H9 (cell line): ENCODE data around the gene POU6F2. TPM values are rescaled to one million over a fixed set of nuclear protein-coding genes. Genes with fewer than 3 reads are reported as not detected.

Experiments
- DNase-seq: peaks from one replicate; pipeline ENCODE4 v3.0.0-alpha.2; 2017
- H2AFZ ChIP-seq: one replicate; pipeline ENCODE4 v1.6.1; 2013; ENCODE audit warnings: mild to moderate bottlenecking, low read length, control low read depth, moderate library complexity
- H2AK5ac ChIP-seq: 2 replicates; pipeline ENCODE4 v1.6.1; 2013; ENCODE audit warnings: low read length, control low read depth, mixed read lengths; ENCODE audit not compliant: insufficient read length
- H2BK120ac ChIP-seq: one replicate; pipeline ENCODE4 v1.6.1; 2013; ENCODE audit warnings: low read depth, mild to moderate bottlenecking, low read length, control low read depth, inconsistent platforms; ENCODE audit not compliant: poor library complexity, severe bottlenecking
- H2BK12ac ChIP-seq: 2 replicates; pipeline ENCODE4 v1.6.1; 2013; ENCODE audit warnings: low read length, control low read depth, mixed read lengths, low read depth; ENCODE audit not compliant: insufficient read length
- H2BK15ac ChIP-seq: 2 replicates; pipeline ENCODE4 v1.6.1; 2013; ENCODE audit warnings: low read depth, low read length, control low read depth
- H2BK20ac ChIP-seq: one replicate; pipeline ENCODE4 v1.6.1; 2013; ENCODE audit warnings: low read depth, mild to moderate bottlenecking, low read length, control low read depth, inconsistent platforms; ENCODE audit not compliant: poor library complexity, severe bottlenecking
- H2BK5ac ChIP-seq: 2 replicates; pipeline ENCODE4 v1.6.1; 2013; ENCODE audit warnings: low read length, control low read depth, mixed read lengths; ENCODE audit not compliant: insufficient read length
- H3K14ac ChIP-seq: 2 replicates; pipeline ENCODE4 v1.6.1; 2013; ENCODE audit warnings: low read length, control low read depth; ENCODE audit not compliant: insufficient read depth
- H3K18ac ChIP-seq: 2 replicates; pipeline ENCODE4 v1.6.1; 2013; ENCODE audit warnings: low read depth, mild to moderate bottlenecking, mixed read lengths, low read length, control low read depth; ENCODE audit not compliant: insufficient read length
- H3K23ac ChIP-seq: 2 replicates; pipeline ENCODE4 v1.6.1; 2013; ENCODE audit warnings: low read length, control low read depth, mixed read lengths, low read depth; ENCODE audit not compliant: insufficient read length
- H3K23me2 ChIP-seq: 2 replicates; pipeline ENCODE4 v1.6.1; 2013; ENCODE audit warnings: low read depth, mild to moderate bottlenecking, mixed read lengths, low read length, control low read depth; ENCODE audit not compliant: insufficient read length, poor library complexity, severe bottlenecking
- H3K27ac ChIP-seq: 2 replicates; pipeline ENCODE4 v1.5.1; 2013; ENCODE audit warnings: low read length, control low read depth, mixed read lengths, low read depth; ENCODE audit not compliant: insufficient read length
- H3K27me3 ChIP-seq: 2 replicates; pipeline ENCODE4 v1.6.1; 2013; ENCODE audit warnings: low read length, control low read depth, inconsistent platforms; ENCODE audit not compliant: insufficient read depth
- H3K4ac ChIP-seq: 2 replicates; pipeline ENCODE4 v1.6.1; 2013; ENCODE audit warnings: low read depth, mild to moderate bottlenecking, control low read depth, inconsistent platforms, low read length, moderate library complexity
- H3K4me1 ChIP-seq: 2 replicates; pipeline ENCODE4 v1.6.1; 2013; ENCODE audit warnings: low read length, control low read depth, inconsistent platforms; ENCODE audit not compliant: insufficient read depth
- H3K4me2 ChIP-seq: 2 replicates; pipeline ENCODE4 v1.6.1; 2013; ENCODE audit warnings: low read length, control low read depth, mixed read lengths; ENCODE audit not compliant: insufficient read length, insufficient read depth
- H3K56ac ChIP-seq: 2 replicates; pipeline ENCODE4 v1.6.1; 2013; ENCODE audit warnings: low read depth, mild to moderate bottlenecking, mixed read lengths, low read length, control low read depth; ENCODE audit not compliant: insufficient read length
- H3K79me1 ChIP-seq: 2 replicates; pipeline ENCODE4 v1.6.1; 2013; ENCODE audit warnings: low read depth, mild to moderate bottlenecking, moderate library complexity, low read length, control low read depth, inconsistent platforms; ENCODE audit not compliant: insufficient read depth, poor library complexity, severe bottlenecking
- H3K79me2 ChIP-seq: 2 replicates; pipeline ENCODE4 v1.6.1; 2013; ENCODE audit warnings: low read length, control low read depth, inconsistent platforms; ENCODE audit not compliant: insufficient read depth
- H3K9ac ChIP-seq: 2 replicates; pipeline ENCODE4 v1.6.1; 2013; ENCODE audit warnings: low read length, control low read depth, mixed read lengths; ENCODE audit not compliant: insufficient read length; ENCODE audit errors: extremely low read depth
- H3K9me3 ChIP-seq: one replicate; pipeline ENCODE4 v1.6.1; 2013; ENCODE audit warnings: low read depth, low read length, inconsistent platforms; ENCODE audit not compliant: control insufficient read depth
- H3T11ph ChIP-seq: one replicate; pipeline ENCODE4 v1.6.1; 2013; ENCODE audit warnings: mild to moderate bottlenecking, low read length, control low read depth, inconsistent platforms
- H4K20me1 ChIP-seq: one replicate; pipeline ENCODE4 v1.6.1; 2013; ENCODE audit not compliant: control insufficient read depth, insufficient read length, insufficient read depth
- H4K5ac ChIP-seq: 2 replicates; pipeline ENCODE4 v1.6.1; 2013; ENCODE audit warnings: low read depth, mild to moderate bottlenecking, mixed read lengths, low read length, control low read depth; ENCODE audit not compliant: insufficient read length
- H4K8ac ChIP-seq: replicated peaks from 2 replicates; pipeline ENCODE4 v1.6.1; 2013; ENCODE audit warnings: low read length, control low read depth, mixed read lengths, low read depth; ENCODE audit not compliant: insufficient read length
- H4K91ac ChIP-seq: 2 replicates; pipeline ENCODE4 v1.6.1; 2013; ENCODE audit warnings: low read depth, mild to moderate bottlenecking, moderate library complexity, mixed read lengths, low read length, control low read depth; ENCODE audit not compliant: insufficient read length
- H3K27ac Mint-ChIP-seq, 3 experiments: 2 replicates in 2 of 3; 3 replicates in 1 of 3; pipeline ENCODE4 v1.8.0; 2020 to 2021; ENCODE audit warnings: mixed read lengths in 3 of 3, mild to moderate bottlenecking in 1 of 3, moderate library complexity in 1 of 3
- H3K27me3 Mint-ChIP-seq: 2 replicates; pipeline ENCODE4 v1.8.0; 2021; ENCODE audit warnings: low read depth, mild to moderate bottlenecking, moderate library complexity, mixed read lengths
- H3K36me3 Mint-ChIP-seq, 3 experiments: 2 replicates in 2 of 3; 3 replicates in 1 of 3; pipeline ENCODE4 v1.8.0; 2020 to 2021; ENCODE audit warnings: low read depth in 3 of 3, mixed read lengths in 3 of 3; ENCODE audit not compliant: insufficient read depth in 1 of 3
- H3K4me1 Mint-ChIP-seq, 2 experiments: 2 replicates each; pipeline ENCODE4 v1.8.0; 2020; ENCODE audit warnings: mixed read lengths in 2 of 2
- H3K4me3 Mint-ChIP-seq, 2 experiments: 2 replicates in 1 of 2; 3 replicates in 1 of 2; pipeline ENCODE4 v1.8.0; 2020 to 2021; ENCODE audit warnings: mild to moderate bottlenecking in 2 of 2, mixed read lengths in 2 of 2, moderate library complexity in 1 of 2
- H3K9me3 Mint-ChIP-seq, 2 experiments: 2 replicates in 1 of 2; 3 replicates in 1 of 2; pipeline ENCODE4 v1.8.0; 2020; ENCODE audit warnings: mild to moderate bottlenecking in 2 of 2, mixed read lengths in 2 of 2, moderate library complexity in 1 of 2
- WGBS: extraction: QIAGEN DNeasy Blood & Tissue Kit; methylation state at CpG from one replicate; pipeline ENCODE4 v1.1.7; 2013; ENCODE audit warnings: missing lambda C conversion rate, low lambda C conversion rate, mixed read lengths; ENCODE audit not compliant: insufficient read length; ENCODE audit errors: extremely low coverage; 5-methylcytosine and 5-hydroxymethylcytosine counted together
- total RNA-seq: library from RNA; stranded (reverse); gene quantifications from 2 replicates; pipeline ENCODE4 v1.2.1, GENCODE V29; 2021
- TF ChIP-seq, protein P1 (sequence below): fragments of 200-600 bp; sonication (generic); conservative IDR thresholded peaks from 3 replicates; pipeline ENCODE4 v1.8.0; 2021; ENCODE audit warnings: antibody characterized with exemption, mild to moderate bottlenecking

POU6F2 gene
- total RNA-seq, 1 experiment from 2014 or later: 1.9 TPM

GRCh38 chr7:39045231-39045630 is 67.5 kb downstream of the POU6F2 start:
- H3K27me3 ChIP-seq: no peaks in the 10 kb centered on the region
- peaks cover 11 to 19% of the 10 kb centered on the region in 2 experiments for H3K4me1 Mint-ChIP-seq
- H3K27me3 Mint-ChIP-seq: no peaks in the 10 kb centered on the region

More at GRCh38 chr7:39045231-39045630, 67.5 kb downstream of the POU6F2 start:
- no peak overlapping the region for H2BK12ac ChIP-seq
- H3K4me2 ChIP-seq: no peak overlapping the region
- no peaks in the 10 kb centered on the region for H3K9me3 ChIP-seq
- H3K23ac ChIP-seq: no peak overlapping the region
- H3K9me3 Mint-ChIP-seq: no peaks in the 10 kb centered on the region
- H3K4me1 ChIP-seq: no peaks in the 10 kb centered on the region
- H3K79me1 ChIP-seq: no peaks in the 10 kb centered on the region
- H3K27ac ChIP-seq: no peak overlapping the region
- H2AK5ac ChIP-seq: no peak overlapping the region
- WGBS: no CpG with 5 or more reads among the region's 1 CpG
- no peak overlapping the region for H3K18ac ChIP-seq
- H3T11ph ChIP-seq: no peak overlapping the region
- H4K8ac ChIP-seq: no peak overlapping the region
- no peak overlapping the region for H4K91ac ChIP-seq
- no peak overlapping the region for H3K27ac Mint-ChIP-seq
- H4K20me1 ChIP-seq: no peaks in the 10 kb centered on the region
- H3K79me2 ChIP-seq: no peaks in the 10 kb centered on the region
- H2BK15ac ChIP-seq: no peak overlapping the region
- no peaks in the 10 kb centered on the region; a peak in 1 of 7 replicates for H3K36me3 Mint-ChIP-seq
- no peak overlapping the region for H3K4ac ChIP-seq
- no peak overlapping the region for H2AFZ ChIP-seq
- H2BK20ac ChIP-seq: no peak overlapping the region
- no peaks in the 10 kb centered on the region for H3K23me2 ChIP-seq
- H3K9ac ChIP-seq: no peak overlapping the region
- no peak overlapping the region for H2BK5ac ChIP-seq
- no peak overlapping the region for H2BK120ac ChIP-seq
- DNase-seq: no peak
- H4K5ac ChIP-seq: no peak overlapping the region
- no peak overlapping the region for H3K56ac ChIP-seq
- H3K4me3 Mint-ChIP-seq: no peak overlapping the region
- no peak overlapping the region for H3K14ac ChIP-seq
- TF ChIP-seq, protein P1, sequence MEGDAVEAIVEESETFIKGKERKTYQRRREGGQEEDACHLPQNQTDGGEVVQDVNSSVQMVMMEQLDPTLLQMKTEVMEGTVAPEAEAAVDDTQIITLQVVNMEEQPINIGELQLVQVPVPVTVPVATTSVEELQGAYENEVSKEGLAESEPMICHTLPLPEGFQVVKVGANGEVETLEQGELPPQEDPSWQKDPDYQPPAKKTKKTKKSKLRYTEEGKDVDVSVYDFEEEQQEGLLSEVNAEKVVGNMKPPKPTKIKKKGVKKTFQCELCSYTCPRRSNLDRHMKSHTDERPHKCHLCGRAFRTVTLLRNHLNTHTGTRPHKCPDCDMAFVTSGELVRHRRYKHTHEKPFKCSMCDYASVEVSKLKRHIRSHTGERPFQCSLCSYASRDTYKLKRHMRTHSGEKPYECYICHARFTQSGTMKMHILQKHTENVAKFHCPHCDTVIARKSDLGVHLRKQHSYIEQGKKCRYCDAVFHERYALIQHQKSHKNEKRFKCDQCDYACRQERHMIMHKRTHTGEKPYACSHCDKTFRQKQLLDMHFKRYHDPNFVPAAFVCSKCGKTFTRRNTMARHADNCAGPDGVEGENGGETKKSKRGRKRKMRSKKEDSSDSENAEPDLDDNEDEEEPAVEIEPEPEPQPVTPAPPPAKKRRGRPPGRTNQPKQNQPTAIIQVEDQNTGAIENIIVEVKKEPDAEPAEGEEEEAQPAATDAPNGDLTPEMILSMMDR: no peak
